K562 (cell line): Measurements from ENCODE around the gene EFHC2. TPM values are rescaled to one million over a fixed set of nuclear protein-coding genes. Genes with fewer than 3 reads are reported as not detected.

Source experiments
- ATAC-seq: fragments of 200-7000 bp; cut with Tn5 transposase; 3 replicates; pipeline ENCODE4 v1.9.1; 2020; ENCODE audit warnings: moderate library complexity
- BruUV-seq: library from RNA; stranded (reverse); fragments of 400-500 nt; replicated peaks from 2 replicates; lab custom pipeline; 2021; lab: Mats Ljungman, UMichigan
- CTCF ChIA-PET: fragments of 300-600 bp; formaldehyde crosslinking; extraction: SDS; loops from one replicate; lab custom pipeline; 2021; ENCODE audit warnings: low intra/inter-chr PET ratio; lab: Yijun Ruan, JAX
- POLR2A ChIA-PET: fragments of 300-600, 350-650 bp; sonication (Branson Sonifier 250); formaldehyde crosslinking; extraction: SDS; loops from one replicate; lab custom pipeline; 2021; ENCODE audit warnings: antibody characterized with exemption, inconsistent platforms; lab: Yijun Ruan, JAX
- DNase-seq, 4 experiments: peaks; one replicate each; pipeline versions ENCODE4 v3.0.0 to v3.0.0-alpha.2; 2011 to 2018; ENCODE audit warnings: low spot score in 3 of 4, mixed read lengths in 3 of 4; ENCODE audit errors: extremely low read depth in 1 of 4
- FAIRE-seq: peaks from 2 replicates; lab custom pipeline; 2011; peaks lifted over from hg19 to GRCh38; lab: Jason Lieb, UNC
- H2AFZ ChIP-seq: 2 replicates; pipeline ENCODE4 v1.6.0; 2011; ENCODE audit warnings: low read depth, low read length, control low read depth, inconsistent platforms
- H3K27ac ChIP-seq: fragments of 200-600 bp; 3 replicates; pipeline ENCODE4 v1.8.0; 2011; ENCODE audit warnings: low read depth, mild to moderate bottlenecking, control low read depth, inconsistent platforms, low read length, moderate library complexity, mixed read lengths; ENCODE audit errors: extremely low read depth
- H3K27me3 ChIP-seq, 2 experiments: fragments of 300-600 bp in 1 of 2; 2 replicates in 1 of 2; 3 replicates in 1 of 2; pipeline versions ENCODE4 v1.6.0 to v1.8.0; 2011; ENCODE audit warnings: inconsistent platforms in 2 of 2, low read length in 2 of 2, mild to moderate bottlenecking in 1 of 2, mixed read lengths in 1 of 2, moderate library complexity in 1 of 2; ENCODE audit not compliant: control insufficient read depth in 2 of 2, insufficient read depth in 2 of 2
- H3K36me3 ChIP-seq: fragments of 300-600 bp; 3 replicates; pipeline ENCODE4 v1.8.0; 2011; ENCODE audit warnings: mild to moderate bottlenecking, low read length, inconsistent platforms; ENCODE audit not compliant: control insufficient read depth, insufficient read depth
- H3K4me1 ChIP-seq, 2 experiments: fragments of 200-600 bp in 1 of 2; replicated peaks in 1 of 2; 2 replicates in 1 of 2; 3 replicates in 1 of 2; pipeline versions ENCODE4 v1.5.1 to v1.8.0; 2011; ENCODE audit warnings: inconsistent platforms in 2 of 2, low read length in 2 of 2, mild to moderate bottlenecking in 1 of 2, mixed read lengths in 1 of 2, moderate library complexity in 1 of 2; ENCODE audit not compliant: control insufficient read depth in 2 of 2, insufficient read depth in 2 of 2
- H3K4me2 ChIP-seq: 2 replicates; pipeline ENCODE4 v1.6.1; 2011; ENCODE audit warnings: low read length, control low read depth, inconsistent platforms, mixed read lengths; ENCODE audit not compliant: insufficient read depth
- H3K4me3 ChIP-seq: fragments of 200-600 bp; sonication (generic), shearing (Covaris generic); 2 replicates; pipeline ENCODE4 v1.5.1; 2016; ENCODE audit warnings: control low read depth, inconsistent platforms
- H3K79me2 ChIP-seq: fragments of 200-600 bp; 3 replicates; pipeline ENCODE4 v1.8.0; 2011; ENCODE audit warnings: low read length, inconsistent platforms; ENCODE audit not compliant: control insufficient read depth, insufficient read depth
- H3K9ac ChIP-seq, 2 experiments: 2 replicates each; pipeline versions ENCODE4 v1.6.0 to v1.6.1; 2011; ENCODE audit warnings: low read depth in 2 of 2, low read length in 2 of 2, control low read depth in 1 of 2, inconsistent platforms in 1 of 2, mild to moderate bottlenecking in 1 of 2, mixed read lengths in 1 of 2; ENCODE audit not compliant: insufficient read depth in 1 of 2
- H3K9me1 ChIP-seq: one replicate; pipeline ENCODE4 v1.6.0; 2011; ENCODE audit warnings: inconsistent platforms, mild to moderate bottlenecking, low read length, moderate library complexity; ENCODE audit not compliant: control insufficient read depth, insufficient read depth
- H3K9me3 ChIP-seq: replicated peaks from 2 replicates; pipeline ENCODE4 v1.5.1; 2011; ENCODE audit warnings: low read depth, low read length, inconsistent platforms; ENCODE audit not compliant: control insufficient read depth, insufficient read depth
- H4K20me1 ChIP-seq: replicated peaks from 2 replicates; pipeline ENCODE4 v1.6.1; 2011; ENCODE audit warnings: low read length, inconsistent platforms, mixed read lengths; ENCODE audit not compliant: control insufficient read depth, insufficient read depth
- CHAMP1 ChIP-seq: fragments of 450-650 bp; IDR thresholded peaks from 2 replicates; pipeline ENCODE4 v1.6.1; 2016; ENCODE audit warnings: mild to moderate bottlenecking
- MYC ChIP-seq, 2 experiments: fragments of 250-450 bp in 1 of 2; sonication (Bioruptor Pico) in 1 of 2; IDR thresholded peaks; 2 replicates each; pipeline versions ENCODE4 v1.5.1 to v1.6.1; 2012 to 2021; ENCODE audit warnings: low read depth in 2 of 2, borderline replicate concordance in 1 of 2, improper control_type of control experiment in 1 of 2, low read length in 1 of 2, mild to moderate bottlenecking in 1 of 2, moderate library complexity in 1 of 2
- MYNN ChIP-seq, 2 experiments: sonication (generic); formaldehyde crosslinking in 1 of 2; IDR thresholded peaks; 2 replicates each; pipeline versions ENCODE4 v1.5.0 to v1.6.1; 2016 to 2020; ENCODE audit warnings: antibody characterized with exemption in 1 of 2, missing genetic modification reagents in 1 of 2
- RREB1 ChIP-seq: fragments of 250-450 bp; sonication (Bioruptor Pico); IDR thresholded peaks from 2 replicates; pipeline ENCODE4 v1.4.0; 2020
- STAT5A ChIP-seq: IDR thresholded peaks from 2 replicates; pipeline ENCODE4 v1.6.1; 2012; ENCODE audit warnings: low read length, inconsistent platforms, borderline replicate concordance
- ZBTB49 ChIP-seq: sonication (generic); formaldehyde crosslinking; IDR thresholded peaks from 2 replicates; pipeline ENCODE4 v1.8.0; 2022; ENCODE audit warnings: missing genetic modification reagents, mild to moderate bottlenecking, borderline replicate concordance
- WGBS: fragments of 100-300 bp; shearing (Covaris generic); methylation state at CpG from one replicate; pipeline ENCODE4 v1.1.6; 2016; ENCODE audit warnings: low coverage, mixed read lengths; ENCODE audit not compliant: insufficient coverage; ENCODE audit errors: missing lambda C conversion rate; 5-methylcytosine and 5-hydroxymethylcytosine counted together
- in situ Hi-C: fragments of 300-500 bp; cut with MboI; formaldehyde crosslinking; loops from 4 replicates; pipeline ENCODE4 v1.15.0; 2018; ENCODE audit warnings: inconsistent platforms, mixed read lengths
- intact Hi-C: fragments of 100-400 bp; cut with micrococcal nuclease; formaldehyde crosslinking; loops from 2 replicates; pipeline ENCODE4 v1.14.2; 2022
- polyA plus RNA-seq, 8 experiments: library from polyadenylated mRNA; depleted of rRNA in 4 of 8; stranded (reverse) in 5 of 8; unstranded in 3 of 8; fragments of >200 nt; fragmentation: Nextera tagmentation in 2 of 8; fragmentation: Illumina TruSeq in 1 of 8; extraction: Ambion mirVana in 2 of 8; extraction: Trizol in 1 of 8; gene quantifications; 2 replicates each; pipeline versions ENCODE4 v1.2.1 to v1.2.3, GENCODE V29; 2011 to 2014; ENCODE audit warnings: inconsistent platforms in 1 of 8, missing spikeins in 1 of 8
- total RNA-seq, 7 experiments: library from RNA; depleted of rRNA in 6 of 7; stranded (reverse); fragments of >200 nt in 6 of 7; fragmentation: Illumina TruSeq in 2 of 7; extraction: Trizol in 2 of 7; gene quantifications; 2 replicates each; pipeline versions ENCODE4 v1.2.1 to v1.2.3, GENCODE V29; 2011 to 2021; ENCODE audit warnings: low replicate concordance in 1 of 7
- TF ChIP-seq, protein P1 (sequence below): sonication (generic); formaldehyde crosslinking; IDR thresholded peaks from 2 replicates; pipeline ENCODE4 v1.8.1; 2023; ENCODE audit warnings: mild to moderate bottlenecking, missing genetic modification reagents

EFHC2 gene
- total and polyA plus RNA-seq, 9 of the 15 experiments (the other 6 are each of a cell fraction or from before 2014, with no cell fraction given), result 1.3 to 8.1 (median 3.0) TPM

DNA sequence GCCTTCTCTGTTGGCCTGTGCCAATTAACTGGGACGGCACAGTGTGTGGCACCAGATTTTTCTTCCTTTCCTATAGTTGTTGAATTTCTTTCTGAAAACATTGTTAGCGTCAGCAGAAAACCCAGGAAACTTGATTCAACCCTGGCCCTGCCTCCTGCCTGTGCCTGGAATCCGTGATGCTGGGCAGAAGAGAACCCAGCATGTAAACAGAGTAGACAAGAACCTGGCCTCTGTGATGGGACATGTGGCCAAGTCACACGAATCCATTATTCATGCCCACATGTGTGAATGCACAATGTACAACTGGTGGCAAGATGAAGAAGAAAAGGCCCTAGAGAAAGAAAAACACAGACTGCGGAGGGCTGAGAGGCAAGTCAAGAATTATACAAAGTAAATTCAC lies 111.4 kb downstream of the EFHC2 start:
- in situ Hi-C loops, result no loop called here
- Histone ChIP-seq H3K27ac (no peak overlapping the region), H3K4me1 (no peaks in the 10 kb centered on the region; a peak in 1 of 5 replicates), H3K36me3 (no peaks in the 10 kb centered on the region), H3K4me3 (no peak overlapping the region), H3K9me1 (no peaks in the 10 kb centered on the region), H3K4me2 (no peak overlapping the region), H2AFZ (no peak overlapping the region), H3K27me3 (no peaks in the 10 kb centered on the region), H3K9me3 (no peaks in the 10 kb centered on the region), H4K20me1 (no peaks in the 10 kb centered on the region), H3K79me2 (no peaks in the 10 kb centered on the region), H3K9ac (no peak overlapping the region)
- CTCF ChIA-PET, result no interaction called here
- ATAC-seq (no peak), FAIRE-seq (no peak), DNase-seq (no peak)
- 35% methylated on average over 4 of the region's 5 CpGs for WGBS
- POLR2A ChIA-PET, result no interaction called here
- intact Hi-C loops, result no loop called here
- BruUV-seq, result no TSS peak
- TF ChIP-seq STAT5A (no peak), RREB1 (no peak), CHAMP1 (no peak), ZBTB49 (CRISPR knock-in tag) (no peak), MYC (IDR thresholded peaks at IDR 0.05; ENCODE audit: low read depth, low read length) (no peak), MYC (CRISPR knock-in tag; IDR thresholded peaks at IDR 0.05; ENCODE audit: borderline replicate concordance, low read depth) (no peak), MYNN (IDR thresholded peaks at IDR 0.05) (no peak), MYNN (CRISPR knock-in tag; IDR thresholded peaks at IDR 0.05) (no peak)
- TF ChIP-seq, protein P1, sequence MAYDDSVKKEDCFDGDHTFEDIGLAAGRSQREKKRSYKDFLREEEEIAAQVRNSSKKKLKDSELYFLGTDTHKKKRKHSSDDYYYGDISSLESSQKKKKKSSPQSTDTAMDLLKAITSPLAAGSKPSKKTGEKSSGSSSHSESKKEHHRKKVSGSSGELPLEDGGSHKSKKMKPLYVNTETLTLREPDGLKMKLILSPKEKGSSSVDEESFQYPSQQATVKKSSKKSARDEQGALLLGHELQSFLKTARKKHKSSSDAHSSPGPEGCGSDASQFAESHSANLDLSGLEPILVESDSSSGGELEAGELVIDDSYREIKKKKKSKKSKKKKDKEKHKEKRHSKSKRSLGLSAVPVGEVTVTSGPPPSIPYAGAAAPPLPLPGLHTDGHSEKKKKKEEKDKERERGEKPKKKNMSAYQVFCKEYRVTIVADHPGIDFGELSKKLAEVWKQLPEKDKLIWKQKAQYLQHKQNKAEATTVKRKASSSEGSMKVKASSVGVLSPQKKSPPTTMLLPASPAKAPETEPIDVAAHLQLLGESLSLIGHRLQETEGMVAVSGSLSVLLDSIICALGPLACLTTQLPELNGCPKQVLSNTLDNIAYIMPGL (CRISPR knock-in tag), result no peak
